Activated naive CD4-positive, alpha-beta T cell treated with anti-CD3 and anti-CD28 coated beads, Interleukin-2, amount 10 ng/mL, durations not matched to agents 7 days and 5 days (primary cell): Measurements from ENCODE around the gene RNF25.

Experiments used
- CTCF ChIA-PET: fragments of 350-600 bp; sonication (Branson Sonifier 250); formaldehyde crosslinking; loops from one replicate; lab custom pipeline; 2021; ENCODE audit warnings: antibody characterized with exemption; lab: Charles Lee
- DNase-seq: peaks from one replicate; pipeline ENCODE4 v3.0.0-alpha.2; 2020
- H3K27ac Mint-ChIP-seq: one replicate; pipeline ENCODE4 v1.8.0; 2021; ENCODE audit warnings: mild to moderate bottlenecking, moderate library complexity, mixed read lengths
- H3K27me3 Mint-ChIP-seq: one replicate; pipeline ENCODE4 v1.8.0; 2021; ENCODE audit warnings: mild to moderate bottlenecking, mixed read lengths
- H3K36me3 Mint-ChIP-seq: one replicate; pipeline ENCODE4 v1.8.0; 2021; ENCODE audit warnings: mixed read lengths
- H3K4me1 Mint-ChIP-seq: one replicate; pipeline ENCODE4 v1.8.0; 2021; ENCODE audit warnings: mixed read lengths
- H3K4me3 Mint-ChIP-seq: one replicate; pipeline ENCODE4 v1.8.0; 2021; ENCODE audit warnings: mild to moderate bottlenecking, moderate library complexity, mixed read lengths
- H3K9me3 Mint-ChIP-seq: one replicate; pipeline ENCODE4 v1.8.0; 2021; ENCODE audit warnings: mixed read lengths

Gene RNF25

DNA sequence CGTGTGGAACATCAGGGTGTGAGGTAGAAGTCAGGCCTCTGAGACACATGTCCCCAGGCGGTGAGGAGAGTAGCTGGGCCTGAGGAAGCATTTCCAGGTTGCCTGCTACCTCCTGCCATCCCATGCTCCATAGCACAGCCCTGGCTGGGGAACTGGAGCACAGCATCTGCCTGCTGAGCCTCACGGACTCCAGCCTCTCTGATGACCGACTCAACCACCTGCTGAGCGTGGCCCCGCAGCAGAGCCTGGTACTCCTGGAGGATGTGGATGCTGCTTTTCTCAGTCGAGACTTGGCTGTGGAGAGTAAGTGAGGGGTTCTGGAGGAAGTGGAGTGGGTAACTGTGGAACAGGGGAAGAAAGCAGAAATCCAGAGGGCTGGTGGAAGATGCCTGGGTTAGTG, 9.4 kb downstream of the RNF25 start:
- Mint-ChIP-seq H3K4me3 (no peak overlapping the region), H3K4me1 (peaks cover 29% of the 10 kb centered on the region), H3K36me3 (peaks cover 43% of the 10 kb centered on the region), H3K9me3 (no peaks in the 10 kb centered on the region), H3K27me3 (no peaks in the 10 kb centered on the region), H3K27ac (no peak overlapping the region)
- no peak for DNase-seq
- CTCF ChIA-PET = no interaction called here

DNA sequence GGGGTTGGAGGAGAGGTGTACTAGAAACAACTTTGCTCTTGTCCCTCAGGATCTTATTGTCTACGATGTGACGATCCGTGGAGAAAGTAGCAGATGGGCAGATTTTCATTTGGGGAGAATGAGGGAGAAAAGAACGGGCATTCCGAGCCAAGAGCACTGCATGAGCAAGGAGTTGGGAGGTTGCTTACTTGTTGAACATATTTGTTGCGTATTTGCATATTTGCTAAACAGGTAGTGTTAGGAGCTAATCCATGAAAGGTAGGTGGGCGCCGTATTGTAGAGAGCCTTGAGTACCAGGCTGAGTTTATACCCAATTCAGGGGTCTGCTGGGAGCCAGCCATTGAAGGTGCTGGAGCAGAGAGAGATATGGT, 11.8 kb downstream of the RNF25 start:
- Mint-ChIP-seq H3K36me3 (peaks cover 41% of the 10 kb centered on the region), H3K4me1 (peaks cover 33% of the 10 kb centered on the region), H3K4me3 (peak overlapping the region; percentile 90), H3K27me3 (no peaks in the 10 kb centered on the region), H3K27ac (peak overlapping the region; percentile 93), H3K9me3 (no peaks in the 10 kb centered on the region)
- CTCF ChIA-PET = interaction anchor here (0.9 to 5.3 kb wide), 6 partner anchors 12 to 238 kb away, joined by 3 to 42 read pairs (median 9); no protein-coding TSS in a partner anchor
- DNase-seq = no peak

DNA sequence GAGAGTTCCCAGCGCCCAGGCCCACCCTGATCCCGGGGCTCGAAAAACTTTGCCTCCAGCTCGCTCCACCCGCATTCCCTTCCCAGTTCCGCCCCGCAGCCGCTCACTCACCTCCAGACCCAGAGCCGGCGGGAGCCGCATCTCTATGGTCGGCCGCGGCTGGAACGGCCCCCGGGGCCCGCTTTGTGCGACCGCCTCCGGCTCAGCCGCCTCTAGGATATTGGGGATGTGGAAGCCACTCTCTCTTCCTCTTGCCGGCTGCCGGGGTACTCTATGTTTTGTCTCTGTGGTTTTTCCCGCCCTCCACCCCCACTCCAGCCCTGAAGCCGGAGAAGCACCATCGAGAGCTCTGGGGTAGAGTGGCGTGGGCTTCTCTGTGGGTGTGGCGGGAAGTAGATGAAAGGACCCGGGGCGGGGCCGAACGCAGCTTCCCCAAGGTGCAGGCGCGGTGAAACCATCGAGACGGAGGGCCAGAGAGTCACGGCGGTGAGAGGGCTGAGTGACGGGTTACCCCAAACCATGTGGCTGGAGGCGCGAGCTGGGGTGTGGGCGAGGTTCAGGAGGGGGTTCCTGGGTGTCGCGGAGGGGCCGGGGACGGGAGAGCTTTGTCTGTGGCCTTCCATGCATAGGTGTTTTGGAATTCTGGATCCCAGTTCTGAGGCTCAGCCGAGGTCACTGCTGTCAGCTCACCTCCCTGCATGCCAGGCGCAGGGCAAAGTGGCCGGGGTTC, 12.4 kb downstream of the RNF25 start, which contains the start of the genes BCS1L and ZNF142:
Gene BCS1L (plus strand): TSS at position 426 of the 730 bp plus-strand sequence. CDS start 1,305 bp downstream, outside the sequence.
Gene ZNF142 (minus strand): TSS at position 366 of the 730 bp plus-strand sequence. CDS start 3,194 bp downstream, outside the sequence.
- no peaks in the 10 kb centered on the region for H3K9me3 Mint-ChIP-seq
- CTCF ChIA-PET = interaction anchor here (0.5 to 5.3 kb wide), 9 partner anchors 12 to 303 kb away, joined by 3 to 42 read pairs (median 4); partner anchors contain the start of genes RNF25, STK36 and TTLL4
- peak within 1 kb of the TSS; percentile 90 for H3K4me3 Mint-ChIP-seq
- peaks cover 33% of the 10 kb centered on the region for H3K4me1 Mint-ChIP-seq
- peaks cover 36% of the 10 kb centered on the region for H3K36me3 Mint-ChIP-seq
- H3K27ac Mint-ChIP-seq = peak within 1 kb of the TSS; percentile 93
- peak; percentile 98 for DNase-seq
- no peaks in the 10 kb centered on the region for H3K27me3 Mint-ChIP-seq

DNA sequence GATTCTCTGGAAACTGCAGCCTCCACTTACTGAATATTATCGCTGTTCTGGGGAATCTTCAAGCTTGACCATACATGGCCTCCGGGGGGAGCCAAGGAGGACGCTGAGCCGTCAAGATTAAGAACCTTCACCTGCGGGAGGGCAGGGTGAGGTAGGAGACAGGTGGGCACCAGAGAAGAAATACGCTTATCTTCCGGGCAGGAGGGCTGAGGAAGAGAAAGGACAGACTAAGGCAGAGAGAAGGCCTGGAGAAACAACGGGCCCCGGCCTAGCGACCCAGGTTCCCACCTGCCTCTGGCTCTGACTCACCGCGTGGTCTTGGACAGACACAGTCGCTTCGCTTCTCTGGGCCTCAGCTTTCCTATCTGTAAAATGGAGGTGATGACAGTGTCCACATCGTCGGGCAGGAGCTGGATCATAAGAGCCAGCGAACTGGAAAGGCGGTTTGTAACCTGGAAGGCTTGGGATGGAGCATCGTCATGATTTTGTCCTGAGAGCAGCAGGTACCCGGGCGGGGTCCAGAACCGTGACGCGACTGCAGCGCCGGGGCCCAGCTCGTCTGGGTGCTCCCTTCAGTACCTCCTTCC, 13.0 kb downstream of the RNF25 start:
- Mint-ChIP-seq H3K4me1 (peaks cover 33% of the 10 kb centered on the region), H3K4me3 (peak overlapping the region; percentile 90), H3K9me3 (no peaks in the 10 kb centered on the region), H3K36me3 (peaks cover 34% of the 10 kb centered on the region), H3K27me3 (no peaks in the 10 kb centered on the region), H3K27ac (peak overlapping the region; percentile 93)
- peak; percentile 63 for DNase-seq
- CTCF ChIA-PET = interaction anchor here (0.5 to 5.3 kb wide), 11 partner anchors 11 to 303 kb away, joined by 3 to 42 read pairs (median 4); partner anchors contain the start of genes RNF25, STK36 and TTLL4

DNA sequence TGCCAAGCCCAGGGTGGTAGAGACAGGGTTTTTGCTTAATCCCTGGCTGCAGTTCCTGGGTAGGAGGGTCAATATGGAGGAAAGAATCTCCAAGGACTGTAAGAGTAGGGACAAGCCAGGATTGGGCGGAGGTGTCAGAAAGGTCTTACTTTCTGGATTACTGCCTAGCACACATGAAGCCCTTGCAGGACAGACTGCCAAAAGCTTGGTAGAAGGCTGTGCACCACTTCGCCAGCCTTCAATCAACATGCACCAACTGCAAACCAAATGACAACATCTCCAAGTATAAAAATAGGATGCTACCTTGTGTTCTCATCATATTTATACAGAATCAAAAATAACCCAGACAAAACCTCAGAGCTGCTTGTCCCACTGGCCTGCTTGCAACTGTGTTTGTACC, 16.1 kb downstream of the RNF25 start:
- no peak for DNase-seq
- H3K4me1 Mint-ChIP-seq = peaks cover 33% of the 10 kb centered on the region
- H3K9me3 Mint-ChIP-seq = no peaks in the 10 kb centered on the region
- no peak overlapping the region for H3K4me3 Mint-ChIP-seq
- H3K36me3 Mint-ChIP-seq = peaks cover 36% of the 10 kb centered on the region
- H3K27me3 Mint-ChIP-seq = no peaks in the 10 kb centered on the region
- no peak overlapping the region for H3K27ac Mint-ChIP-seq
- CTCF ChIA-PET = interaction anchor here (4.8 kb wide), 1 partner anchor 8 kb away, joined by 42 read pairs; no protein-coding TSS in a partner anchor

DNA sequence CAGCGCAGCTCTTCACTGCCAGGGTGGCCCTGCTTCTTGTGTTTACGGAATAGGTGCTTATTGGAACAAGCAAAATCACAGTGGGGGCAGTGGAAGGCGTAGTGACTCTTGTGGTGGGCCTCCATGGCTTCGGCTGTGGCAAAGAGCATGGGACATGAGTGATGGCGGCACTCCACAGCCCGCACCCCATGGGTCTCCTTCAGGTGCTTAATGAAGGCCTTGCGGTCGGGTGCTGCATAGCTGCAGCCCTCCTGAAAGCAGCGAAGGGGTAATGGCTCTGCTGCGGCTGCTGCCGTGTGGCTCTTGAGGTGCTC, 23.1 kb downstream of the RNF25 start:
- peaks cover 4% of the 10 kb centered on the region for H3K4me1 Mint-ChIP-seq
- H3K9me3 Mint-ChIP-seq = no peaks in the 10 kb centered on the region
- no peak overlapping the region for H3K4me3 Mint-ChIP-seq
- CTCF ChIA-PET = interaction anchor here (1.0 to 4.5 kb wide), 3 partner anchors 9 to 22 kb away, joined by 3 to 42 read pairs (median 4); partner anchors contain the start of genes BCS1L and ZNF142
- DNase-seq = no peak
- no peaks in the 10 kb centered on the region for H3K27me3 Mint-ChIP-seq
- peaks cover 57% of the 10 kb centered on the region for H3K36me3 Mint-ChIP-seq
- no peak overlapping the region for H3K27ac Mint-ChIP-seq

DNA sequence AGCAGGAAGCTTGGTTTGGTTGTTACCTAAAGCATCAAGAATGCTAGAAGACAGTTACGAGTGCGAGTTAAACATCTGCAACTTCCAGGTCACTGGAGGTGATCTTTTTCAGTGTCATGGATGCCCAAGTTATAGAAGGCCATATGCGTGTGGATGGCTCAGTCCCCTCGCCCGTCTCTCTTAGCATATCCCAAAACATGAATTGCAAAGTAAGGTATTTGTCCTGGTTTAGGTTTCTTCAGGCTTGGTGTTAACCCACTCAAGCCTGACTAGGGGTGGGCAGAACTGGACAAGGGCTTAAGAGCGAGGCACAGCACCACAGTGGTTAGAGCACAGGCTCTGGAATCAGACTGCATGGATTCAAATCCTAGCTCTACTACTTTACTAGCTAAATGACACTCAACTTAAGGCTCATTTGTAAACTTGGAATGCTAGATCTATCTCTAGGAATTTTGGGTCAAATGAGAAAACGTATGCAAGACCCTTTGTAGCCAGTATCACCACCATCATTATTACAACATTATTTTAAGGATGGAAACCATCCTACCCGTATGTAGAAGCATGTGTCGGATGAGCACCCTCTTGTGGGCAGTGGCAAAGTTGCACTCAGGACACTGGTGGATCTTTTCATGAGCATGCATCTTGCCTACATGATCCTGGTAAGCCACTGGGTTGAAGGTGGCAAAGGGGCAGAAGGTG, 23.6 kb downstream of the RNF25 start:
- DNase-seq = peak; percentile 72
- Mint-ChIP-seq H3K4me3 (no peak overlapping the region), H3K27me3 (no peaks in the 10 kb centered on the region), H3K4me1 (peaks cover 4% of the 10 kb centered on the region), H3K9me3 (no peaks in the 10 kb centered on the region), H3K27ac (no peak overlapping the region), H3K36me3 (peaks cover 57% of the 10 kb centered on the region)
- CTCF ChIA-PET = interaction anchor here (0.6 to 4.5 kb wide), 10 partner anchors 9 to 376 kb away, joined by 3 to 42 read pairs (median 4); partner anchors contain the start of genes BCS1L, PLCD4, TMBIM1 and ZNF142

DNA sequence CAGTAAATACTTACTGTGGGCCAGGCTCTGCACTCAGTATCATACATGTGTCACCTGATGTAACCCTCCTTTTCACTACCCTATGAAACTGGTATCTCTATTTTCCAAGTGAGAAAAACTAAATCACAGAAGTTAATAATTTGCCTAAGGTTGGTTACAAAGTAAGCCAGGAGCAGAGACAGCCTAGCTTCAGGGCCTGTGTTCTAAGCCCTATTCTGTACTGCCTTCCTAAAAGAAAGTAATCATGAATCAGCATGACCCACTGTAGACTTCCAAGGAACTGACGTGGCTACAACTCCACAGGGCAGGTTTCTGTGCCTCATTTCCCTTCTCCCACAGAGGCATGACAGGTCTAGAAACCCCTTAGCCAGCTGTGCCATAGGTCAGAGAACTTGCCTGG, 26.7 kb downstream of the RNF25 start:
- Mint-ChIP-seq H3K4me3 (no peak overlapping the region), H3K4me1 (peaks cover 4% of the 10 kb centered on the region), H3K9me3 (no peaks in the 10 kb centered on the region), H3K27ac (no peak overlapping the region), H3K36me3 (peaks cover 52% of the 10 kb centered on the region), H3K27me3 (no peaks in the 10 kb centered on the region)
- CTCF ChIA-PET = interaction anchor here (4.5 kb wide), 1 partner anchor 13 kb away, joined by 42 read pairs; the partner anchor contains the start of genes BCS1L and ZNF142
- DNase-seq = no peak

DNA sequence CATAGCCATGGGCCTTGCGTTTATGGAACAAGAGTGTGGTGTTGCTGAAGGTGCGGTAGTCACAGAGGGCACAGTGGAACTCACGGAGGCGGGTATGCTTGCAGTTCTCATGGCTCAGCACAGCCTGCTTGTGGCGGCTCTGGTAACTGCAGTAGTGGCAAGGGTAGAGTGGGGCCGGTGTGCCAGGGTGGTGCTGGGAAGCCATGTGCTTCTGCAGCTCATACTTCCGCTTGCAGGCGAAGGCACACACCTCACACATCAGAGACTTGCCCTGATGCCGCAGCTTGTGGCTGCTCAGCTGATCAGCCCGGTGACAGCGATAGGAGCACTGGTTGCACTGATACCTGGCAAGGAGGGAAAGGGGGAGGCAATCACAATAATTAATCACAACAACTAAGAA, 27.1 kb downstream of the RNF25 start:
- Mint-ChIP-seq H3K27ac (no peak overlapping the region), H3K4me3 (no peak overlapping the region), H3K36me3 (peaks cover 51% of the 10 kb centered on the region), H3K9me3 (no peaks in the 10 kb centered on the region), H3K27me3 (no peaks in the 10 kb centered on the region), H3K4me1 (peaks cover 4% of the 10 kb centered on the region)
- DNase-seq = no peak
- CTCF ChIA-PET = no interaction called here

DNA sequence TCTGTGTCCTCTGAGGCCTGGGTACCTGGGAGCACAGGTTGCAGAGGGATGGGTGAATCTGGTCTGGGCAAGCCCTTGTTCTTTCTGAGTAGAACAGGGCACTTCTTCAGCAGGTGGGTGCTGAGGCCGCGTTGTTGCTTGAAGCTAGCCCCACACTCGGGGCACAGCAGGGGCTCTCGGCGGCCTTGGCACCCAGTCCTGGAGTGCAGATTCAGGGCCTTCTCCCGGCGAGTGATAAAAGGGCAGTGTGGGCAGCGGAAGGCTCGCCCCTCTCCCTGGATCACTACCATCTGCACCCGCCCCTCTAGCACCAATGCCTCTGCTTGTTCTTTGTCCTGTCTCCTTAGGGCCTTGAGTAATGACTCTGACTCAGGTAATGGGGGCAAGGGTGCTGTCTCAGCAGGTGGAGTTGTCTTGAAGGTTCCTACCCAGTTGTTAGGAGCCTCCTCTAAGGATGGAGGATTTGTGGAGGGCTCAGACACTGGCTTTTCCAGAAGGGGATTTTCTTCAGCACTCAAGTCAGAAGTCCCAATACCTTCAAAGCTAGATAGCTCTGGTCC, 28.0 kb downstream of the RNF25 start:
- H3K27ac Mint-ChIP-seq = no peak overlapping the region
- peaks cover 4% of the 10 kb centered on the region for H3K4me1 Mint-ChIP-seq
- peaks cover 50% of the 10 kb centered on the region for H3K36me3 Mint-ChIP-seq
- H3K9me3 Mint-ChIP-seq = no peaks in the 10 kb centered on the region
- no peak for DNase-seq
- CTCF ChIA-PET = no interaction called here
- H3K27me3 Mint-ChIP-seq = no peaks in the 10 kb centered on the region
- H3K4me3 Mint-ChIP-seq = no peak overlapping the region

DNA sequence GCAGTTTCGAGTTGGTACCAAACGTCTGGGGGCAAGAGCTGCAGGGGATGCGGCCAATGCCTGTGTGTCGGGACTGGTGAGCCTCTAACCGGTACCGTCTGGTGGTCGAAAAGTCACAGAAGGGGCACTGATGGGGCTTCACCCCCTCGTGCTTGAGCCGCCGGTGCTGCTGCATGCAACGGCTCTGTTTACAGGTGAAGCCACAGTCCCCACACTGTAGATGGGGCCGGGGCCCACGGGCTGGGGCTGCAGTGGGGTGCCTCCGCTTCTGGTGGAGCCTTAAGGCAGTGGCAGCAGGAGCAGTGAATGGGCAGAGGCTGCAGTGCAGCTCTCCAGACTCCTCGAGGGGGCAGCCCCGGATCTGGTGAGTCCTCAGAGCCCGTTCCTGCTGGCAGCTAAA, 29.0 kb downstream of the RNF25 start:
- no peaks in the 10 kb centered on the region for H3K27me3 Mint-ChIP-seq
- CTCF ChIA-PET = no interaction called here
- no peak for DNase-seq
- no peaks in the 10 kb centered on the region for H3K9me3 Mint-ChIP-seq
- H3K36me3 Mint-ChIP-seq = peaks cover 48% of the 10 kb centered on the region
- H3K4me1 Mint-ChIP-seq = no peaks in the 10 kb centered on the region
- H3K27ac Mint-ChIP-seq = no peak overlapping the region
- no peak overlapping the region for H3K4me3 Mint-ChIP-seq

DNA sequence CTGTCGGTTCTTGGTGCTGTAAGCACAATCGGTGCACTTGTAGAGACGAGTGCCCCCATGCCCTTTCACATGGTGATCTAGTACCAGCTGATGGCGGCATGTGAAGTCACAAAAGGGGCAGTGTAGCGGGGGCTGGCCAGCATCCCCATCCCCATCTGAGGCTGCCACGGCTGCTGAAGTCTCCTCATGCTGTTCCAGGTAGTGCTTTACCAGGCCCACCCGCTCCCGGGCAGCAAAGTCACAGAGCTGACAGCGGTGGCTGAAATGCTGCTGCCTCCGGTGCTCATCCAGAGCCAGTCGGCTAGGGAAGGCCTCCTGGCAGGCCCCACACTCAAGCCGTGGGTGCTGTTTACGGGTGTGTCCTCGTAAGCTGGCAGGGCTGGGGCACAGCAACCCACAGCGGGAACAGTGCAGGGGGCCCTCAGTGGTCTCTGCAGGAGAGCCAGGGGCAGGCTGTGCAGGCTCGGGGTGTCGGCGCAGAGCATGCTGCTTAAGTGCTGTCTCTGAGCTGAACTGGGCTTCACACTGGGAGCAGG, 29.6 kb downstream of the RNF25 start:
- no peak for DNase-seq
- H3K4me1 Mint-ChIP-seq = no peaks in the 10 kb centered on the region
- no peak overlapping the region for H3K4me3 Mint-ChIP-seq
- no peaks in the 10 kb centered on the region for H3K27me3 Mint-ChIP-seq
- peaks cover 49% of the 10 kb centered on the region for H3K36me3 Mint-ChIP-seq
- H3K9me3 Mint-ChIP-seq = no peaks in the 10 kb centered on the region
- no peak overlapping the region for H3K27ac Mint-ChIP-seq
- CTCF ChIA-PET = interaction anchor here (0.9 to 1.1 kb wide), 2 partner anchors 13 to 125 kb away, joined by 3 read pairs; no protein-coding TSS in a partner anchor

DNA sequence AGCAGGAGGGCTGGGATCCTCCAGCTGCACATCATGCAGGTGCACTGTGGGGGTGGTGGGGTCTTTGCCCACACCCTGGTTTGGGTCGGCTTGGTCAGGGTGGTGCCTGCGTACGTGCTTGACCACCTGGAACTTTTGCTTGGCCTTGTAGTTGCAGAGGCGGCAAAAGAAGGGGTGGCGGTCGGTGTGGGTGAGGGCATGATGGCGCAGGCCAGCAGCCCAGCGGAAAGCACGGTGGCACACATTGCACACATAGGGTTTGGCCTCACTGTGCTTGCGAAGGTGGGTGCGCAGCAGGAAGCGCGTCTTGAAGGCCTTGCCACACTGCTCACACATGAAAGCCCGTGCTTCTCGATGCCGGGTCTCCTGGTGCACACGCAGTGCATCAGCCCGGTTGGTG, 33.4 kb downstream of the RNF25 start:
- no peak for DNase-seq
- CTCF ChIA-PET = interaction anchor here (1.2 kb wide), 1 partner anchor 10 kb away, joined by 4 read pairs; no protein-coding TSS in a partner anchor
- H3K4me1 Mint-ChIP-seq = no peaks in the 10 kb centered on the region
- H3K27ac Mint-ChIP-seq = no peak overlapping the region
- H3K9me3 Mint-ChIP-seq = no peaks in the 10 kb centered on the region
- H3K27me3 Mint-ChIP-seq = no peaks in the 10 kb centered on the region
- H3K4me3 Mint-ChIP-seq = no peak overlapping the region
- H3K36me3 Mint-ChIP-seq = peaks cover 50% of the 10 kb centered on the region
